Keratinocyte (primary cell): ENCODE results near the gene SNX13. TPM values are rescaled to one million over a fixed set of nuclear protein-coding genes. Genes with fewer than 3 reads are reported as not detected.

Experiments
- DNase-seq: peaks from one replicate; pipeline ENCODE4 v3.0.0-alpha.2; 2011; ENCODE audit warnings: low read depth, missing footprints, low spot score
- FAIRE-seq: peaks from 2 replicates; lab custom pipeline; 2011; peaks lifted over from hg19 to GRCh38; lab: Jason Lieb, UNC
- H2AFZ ChIP-seq: 2 replicates; pipeline ENCODE4 v1.6.0; 2012; ENCODE audit warnings: low read length, control low read depth, inconsistent platforms; ENCODE audit not compliant: control insufficient read depth
- H3K27ac ChIP-seq: 2 replicates; pipeline ENCODE4 v1.5.1; 2011; ENCODE audit warnings: low read length; ENCODE audit not compliant: control insufficient read depth, insufficient read depth
- H3K27me3 ChIP-seq: 3 replicates; pipeline ENCODE4 v1.6.0; 2011; ENCODE audit warnings: low read length; ENCODE audit not compliant: control insufficient read depth, insufficient read depth; ENCODE audit errors: extremely low read depth
- H3K36me3 ChIP-seq, 2 experiments: 2 replicates in 1 of 2; 3 replicates in 1 of 2; pipeline ENCODE4 v1.5.1; 2011; ENCODE audit warnings: low read length in 2 of 2, mild to moderate bottlenecking in 1 of 2; ENCODE audit not compliant: control insufficient read depth in 2 of 2, insufficient read depth in 2 of 2; ENCODE audit errors: extremely low read depth in 1 of 2
- H3K4me1 ChIP-seq: 3 replicates; pipeline ENCODE4 v1.5.1; 2011; ENCODE audit warnings: low read length; ENCODE audit not compliant: control insufficient read depth, insufficient read depth; ENCODE audit errors: extremely low read depth
- H3K4me2 ChIP-seq: 3 replicates; pipeline ENCODE4 v1.6.0; 2011; ENCODE audit warnings: low read depth, low read length; ENCODE audit not compliant: control insufficient read depth, insufficient read depth; ENCODE audit errors: extremely low read depth
- H3K4me3 ChIP-seq, 3 experiments: fragments of 200-600 bp in 1 of 3; sonication (generic) in 1 of 3; 2 replicates in 2 of 3; 3 replicates in 1 of 3; pipeline ENCODE4 v1.5.1; 2011 to 2016; ENCODE audit warnings: low read length in 3 of 3, mild to moderate bottlenecking in 3 of 3, control low read depth in 2 of 3, inconsistent platforms in 1 of 3, low read depth in 1 of 3, mixed read lengths in 1 of 3, mixed run types in 1 of 3, moderate library complexity in 1 of 3; ENCODE audit not compliant: control insufficient read depth in 2 of 3, insufficient read depth in 2 of 3; ENCODE audit errors: extremely low read depth in 1 of 3
- H3K79me2 ChIP-seq: 2 replicates; pipeline ENCODE4 v1.6.0; 2012; ENCODE audit warnings: low read length; ENCODE audit not compliant: control insufficient read depth, insufficient read depth
- H3K9ac ChIP-seq: 3 replicates; pipeline ENCODE4 v1.6.0; 2011; ENCODE audit warnings: low read length; ENCODE audit not compliant: control insufficient read depth, insufficient read depth; ENCODE audit errors: extremely low read depth
- H3K9me1 ChIP-seq: 3 replicates; pipeline ENCODE4 v1.6.0; 2011; ENCODE audit warnings: low read length; ENCODE audit not compliant: control insufficient read depth, insufficient read depth; ENCODE audit errors: extremely low read depth
- H3K9me3 ChIP-seq: 2 replicates; pipeline ENCODE4 v1.5.1; 2012; ENCODE audit warnings: low read depth, low read length; ENCODE audit not compliant: control insufficient read depth
- H4K20me1 ChIP-seq: 3 replicates; pipeline ENCODE4 v1.6.0; 2011; ENCODE audit warnings: low read length; ENCODE audit not compliant: control insufficient read depth, insufficient read depth; ENCODE audit errors: extremely low read depth
- EZH2 ChIP-seq: IDR thresholded peaks from one replicate; pipeline ENCODE4 v1.6.1; 2012; ENCODE audit warnings: inconsistent platforms, mild to moderate bottlenecking, low read length, moderate library complexity
- dilution Hi-C: fragments of 300-500 bp; cut with MboI; formaldehyde crosslinking; loops from one replicate; pipeline ENCODE4 v1.7.0; 2020; ENCODE audit warnings: low sequenced_read_pairs; ENCODE audit not compliant: extremely low pct_ligation_motif_present
- polyA plus RNA-seq, 5 experiments: library from polyadenylated mRNA; depleted of rRNA in 3 of 5; stranded (reverse) in 3 of 5; stranded (forward) in 1 of 5; unstranded in 1 of 5; fragments of >200 nt; gene quantifications; 1 replicate in 1 of 5; 2 replicates in 3 of 5; 3 replicates in 1 of 5; pipeline versions ENCODE4 v1.2.1 to v1.2.3, GENCODE V29; 2011 to 2012; ENCODE audit warnings: missing spikeins in 2 of 5, low read depth in 1 of 5, low replicate concordance in 1 of 5
- TF ChIP-seq, protein P1 (sequence below), 3 experiments: IDR thresholded peaks in 1 of 3; conservative IDR thresholded peaks in 1 of 3; optimal IDR thresholded peaks in 1 of 3; 2 replicates in 2 of 3; 3 replicates in 1 of 3; pipeline versions ENCODE3 to v1.5.1; 2011; ENCODE audit warnings: low read length in 3 of 3, mild to moderate bottlenecking in 3 of 3, moderate library complexity in 2 of 3, control low read depth in 1 of 3, inconsistent platforms in 1 of 3; ENCODE audit not compliant: insufficient read depth in 2 of 3; ENCODE audit errors: extremely low read depth in 1 of 3

Gene SNX13
- polyA plus RNA-seq, 1 donor (not counting 4 experiments of a cell fraction or from before 2014, with no cell fraction given) = 22.6 TPM

- Histone ChIP-seq H4K20me1 (no peaks in the 10 kb centered on the region), H3K36me3 (no peaks in the 10 kb centered on the region), H3K4me3 (no peak overlapping the region), H3K27ac (no peak overlapping the region), H2AFZ (no peak overlapping the region), H3K9me1 (no peaks in the 10 kb centered on the region), H3K79me2 (no peaks in the 10 kb centered on the region), H3K27me3 (no peaks in the 10 kb centered on the region), H3K9ac (no peak overlapping the region), H3K4me1 (peaks cover 23% of the 10 kb centered on the region), H3K9me3 (no peaks in the 10 kb centered on the region), H3K4me2 (no peak overlapping the region)
- dilution Hi-C loops = no loop called here
- TF ChIP-seq, protein P1, sequence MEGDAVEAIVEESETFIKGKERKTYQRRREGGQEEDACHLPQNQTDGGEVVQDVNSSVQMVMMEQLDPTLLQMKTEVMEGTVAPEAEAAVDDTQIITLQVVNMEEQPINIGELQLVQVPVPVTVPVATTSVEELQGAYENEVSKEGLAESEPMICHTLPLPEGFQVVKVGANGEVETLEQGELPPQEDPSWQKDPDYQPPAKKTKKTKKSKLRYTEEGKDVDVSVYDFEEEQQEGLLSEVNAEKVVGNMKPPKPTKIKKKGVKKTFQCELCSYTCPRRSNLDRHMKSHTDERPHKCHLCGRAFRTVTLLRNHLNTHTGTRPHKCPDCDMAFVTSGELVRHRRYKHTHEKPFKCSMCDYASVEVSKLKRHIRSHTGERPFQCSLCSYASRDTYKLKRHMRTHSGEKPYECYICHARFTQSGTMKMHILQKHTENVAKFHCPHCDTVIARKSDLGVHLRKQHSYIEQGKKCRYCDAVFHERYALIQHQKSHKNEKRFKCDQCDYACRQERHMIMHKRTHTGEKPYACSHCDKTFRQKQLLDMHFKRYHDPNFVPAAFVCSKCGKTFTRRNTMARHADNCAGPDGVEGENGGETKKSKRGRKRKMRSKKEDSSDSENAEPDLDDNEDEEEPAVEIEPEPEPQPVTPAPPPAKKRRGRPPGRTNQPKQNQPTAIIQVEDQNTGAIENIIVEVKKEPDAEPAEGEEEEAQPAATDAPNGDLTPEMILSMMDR (optimal IDR thresholded peaks at IDR 0.05 in 1 of 3, IDR thresholded peaks at IDR 0.05 in 1 of 3, conservative IDR thresholded peaks at IDR 0.05 in 1 of 3; ENCODE audit: extremely low read depth in 1 of 3, insufficient read depth in 2 of 3, low read length in 3 of 3) = no peak
- no peak for TF ChIP-seq EZH2
- DNase-seq (peak; percentile 17), FAIRE-seq (peak; percentile 41)
These were observed 167.0 kb downstream of the SNX13 start for GRCh38 chr7:17773289-17773626.

GRCh38 chr7:17772581-17773288 lies 167.6 kb downstream of the SNX13 start:
- no peak overlapping the region for H3K9ac ChIP-seq
- H3K4me3 ChIP-seq = no peak overlapping the region
- no peaks in the 10 kb centered on the region for H3K79me2 ChIP-seq
- FAIRE-seq (no peak), DNase-seq (no peak)
- H3K27me3 ChIP-seq = no peaks in the 10 kb centered on the region
- no peaks in the 10 kb centered on the region for H3K9me1 ChIP-seq
- H4K20me1 ChIP-seq = no peaks in the 10 kb centered on the region
- no peak overlapping the region for H2AFZ ChIP-seq
- no peaks in the 10 kb centered on the region for H3K36me3 ChIP-seq
- dilution Hi-C loops = no loop called here
- no peak overlapping the region for H3K27ac ChIP-seq
- no peaks in the 10 kb centered on the region for H3K9me3 ChIP-seq
- peaks cover 23% of the 10 kb centered on the region for H3K4me1 ChIP-seq
- H3K4me2 ChIP-seq = no peak overlapping the region
- TF ChIP-seq EZH2 = no peak
- TF ChIP-seq, protein P1 (optimal IDR thresholded peaks at IDR 0.05 in 1 of 3, IDR thresholded peaks at IDR 0.05 in 1 of 3, conservative IDR thresholded peaks at IDR 0.05 in 1 of 3; ENCODE audit: extremely low read depth in 1 of 3, insufficient read depth in 2 of 3, low read length in 3 of 3) = no peak
